ENCODE results near the gene GATAD2A. TPM values are rescaled to one million over a fixed set of nuclear protein-coding genes. Genes with fewer than 3 reads are reported as not detected.

The GATAD2A gene
- total RNA-seq (100 to 1,000 TPM; 101 to 108 TPM), polyA plus RNA-seq (10 to 100 TPM in 1 of 2 donors, 1 to 10 TPM in 1; 3.8 to 30.6 TPM)

GRCh38 chr19:19404879-19405860 is at the start of gene GATAD2A:
Gene GATAD2A, plus strand, starts transcription at chr19:19405675. Its CDS starts 59,671 bp downstream, at chr19:19465346.
- peak; percentile 86 to 94 (median 90) for DNase-seq
- Mint-ChIP-seq H3K9me3 (no peaks in the 10 kb centered on the region), H3K4me1 (peaks cover 36 to 72% (median 55%) of the 10 kb centered on the region in 4 donors), H3K27me3 (no peaks in the 10 kb centered on the region), H3K4me3 (peak within 1 kb of the TSS; percentile 86 to 97 (median 95)), H3K27ac (peak within 1 kb of the TSS; percentile 92 to 96 (median 95)), H3K36me3 (peaks cover 0 to 15% of the 10 kb centered on the region in 2 donors)
- Histone ChIP-seq H3K27me3 (ENCODE audit: insufficient read depth, low read length) (no peaks in the 10 kb centered on the region), H3K27ac (ENCODE audit: low read depth, low read length) (peak within 1 kb of the TSS; percentile 71), H3K9me3 (ENCODE audit: control insufficient read depth in 1 of 2, low read length in 2 of 2) (no peaks in the 10 kb centered on the region), H3K36me3 (ENCODE audit: insufficient read depth, low read length) (no peaks in the 10 kb centered on the region), H3K4me3 (ENCODE audit: low read length in 2 of 2) (peak within 1 kb of the TSS; percentile 21 to 78), H3K4me1 (ENCODE audit: insufficient read depth, low read length) (peaks cover 53% of the 10 kb centered on the region)
- POLR2A ChIA-PET (ENCODE audit: partially characterized antibody): interaction anchor here (0.6 to 3.6 kb wide), 34 partner anchors 9 to 848 kb away, joined by 3 to 85 read pairs (median 4); partner anchors contain the start of genes BORCS8, KXD1, NDUFA13 and NR2C2AP
- CTCF ChIA-PET (ENCODE audit: partially characterized antibody): interaction anchor here (0.6 to 6.2 kb wide), 20 partner anchors 9 to 125 kb away, joined by 3 to 73 read pairs (median 4); no protein-coding TSS in a partner anchor
- intact Hi-C loops (cut with micrococcal nuclease): loop anchor here (1.0 to 10.0 kb wide), 5 partner anchors 20 to 260 kb away; partner anchors contain the start of genes ATP13A1, BORCS8, MAU2 and RFXANK

GRCh38 chr19:19356500-19356899 is 49.0 kb upstream of the GATAD2A start:
- no peak for DNase-seq
- H3K4me1 ChIP-seq (ENCODE audit: insufficient read depth, low read length): peaks cover 22% of the 10 kb centered on the region
- peaks cover 23 to 34% of the 10 kb centered on the region in 2 donors for H3K36me3 Mint-ChIP-seq
- H3K27ac ChIP-seq (ENCODE audit: low read depth, low read length): no peak overlapping the region
- H3K4me1 Mint-ChIP-seq: peaks cover 17 to 29% (median 22%) of the 10 kb centered on the region in 4 donors
- no peak overlapping the region for H3K4me3 ChIP-seq (ENCODE audit: low read length in 2 of 2)
- H3K4me3 Mint-ChIP-seq: no peak overlapping the region
- H3K36me3 ChIP-seq (ENCODE audit: insufficient read depth, low read length): peaks cover 44% of the 10 kb centered on the region
- H3K27ac Mint-ChIP-seq: no peak overlapping the region
- no peaks in the 10 kb centered on the region for H3K9me3 Mint-ChIP-seq
- no peaks in the 10 kb centered on the region for H3K27me3 ChIP-seq (ENCODE audit: insufficient read depth, low read length)
- ChIA-PET CTCF (ENCODE audit: partially characterized antibody) (interaction anchor here (1.6 kb wide), 1 partner anchor 134 kb away, joined by 4 read pairs; no protein-coding TSS in a partner anchor), POLR2A (ENCODE audit: partially characterized antibody) (interaction anchor here (2.6 to 2.7 kb wide), 2 partner anchors 8 to 134 kb away, joined by 9 to 11 read pairs; no protein-coding TSS in a partner anchor)
- intact Hi-C loops (cut with micrococcal nuclease): no loop called here
- no peaks in the 10 kb centered on the region for H3K9me3 ChIP-seq (ENCODE audit: control insufficient read depth in 1 of 2, low read length in 2 of 2)
- no peaks in the 10 kb centered on the region for H3K27me3 Mint-ChIP-seq

GRCh38 chr19:19356901-19357566 is 48.4 kb upstream of the GATAD2A start:
- Histone ChIP-seq H3K36me3 (ENCODE audit: insufficient read depth, low read length) (peaks cover 39% of the 10 kb centered on the region), H3K4me1 (ENCODE audit: insufficient read depth, low read length) (peaks cover 22% of the 10 kb centered on the region), H3K9me3 (ENCODE audit: control insufficient read depth in 1 of 2, low read length in 2 of 2) (no peaks in the 10 kb centered on the region), H3K27me3 (ENCODE audit: insufficient read depth, low read length) (no peaks in the 10 kb centered on the region), H3K4me3 (ENCODE audit: low read length in 2 of 2) (no peak overlapping the region), H3K27ac (ENCODE audit: low read depth, low read length) (no peak overlapping the region)
- peaks cover 18 to 33% (median 26%) of the 10 kb centered on the region in 4 donors for H3K4me1 Mint-ChIP-seq
- H3K27ac Mint-ChIP-seq: peak overlapping the region in 5 of 7 donors; percentile 4 to 85 (median 63)
- ChIA-PET POLR2A (ENCODE audit: partially characterized antibody) (interaction anchor here (2.6 kb wide), 1 partner anchor 133 kb away, joined by 9 read pairs; no protein-coding TSS in a partner anchor), CTCF (ENCODE audit: partially characterized antibody) (interaction anchor here (0.9 to 1.9 kb wide), 5 partner anchors 10 to 136 kb away, joined by 3 to 11 read pairs (median 4); no protein-coding TSS in a partner anchor)
- H3K27me3 Mint-ChIP-seq: no peaks in the 10 kb centered on the region
- H3K9me3 Mint-ChIP-seq: peaks cover 0 to 1% (median 0%) of the 10 kb centered on the region in 8 donors
- intact Hi-C loops (cut with micrococcal nuclease): no loop called here
- no peak for DNase-seq
- peaks cover 21 to 32% of the 10 kb centered on the region in 2 donors for H3K36me3 Mint-ChIP-seq
- peak overlapping the region in 1 of 8 donors; percentile 44 for H3K4me3 Mint-ChIP-seq

- Mint-ChIP-seq H3K27me3 (no peaks in the 10 kb centered on the region), H3K4me3 (peak overlapping the region in 6 of 8 donors; percentile 34 to 66 (median 52)), H3K36me3 (peaks cover 3 to 6% of the 10 kb centered on the region in 2 donors), H3K9me3 (peaks cover 0 to 1% (median 0%) of the 10 kb centered on the region in 8 donors), H3K4me1 (peaks cover 24 to 47% (median 35%) of the 10 kb centered on the region in 4 donors), H3K27ac (peak overlapping the region; percentile 25 to 88 (median 82))
- no peaks in the 10 kb centered on the region for H3K9me3 ChIP-seq (ENCODE audit: control insufficient read depth in 1 of 2, low read length in 2 of 2)
- H3K4me1 ChIP-seq (ENCODE audit: insufficient read depth, low read length): peaks cover 35% of the 10 kb centered on the region
- POLR2A ChIA-PET (ENCODE audit: partially characterized antibody): interaction anchor here (0.7 to 8.4 kb wide), 3 partner anchors 24 to 128 kb away, joined by 3 to 134 read pairs (median 6); no protein-coding TSS in a partner anchor
- H3K36me3 ChIP-seq (ENCODE audit: insufficient read depth, low read length): peaks cover 1% of the 10 kb centered on the region
- H3K27ac ChIP-seq (ENCODE audit: low read depth, low read length): no peak overlapping the region
- DNase-seq: peak; percentile 57 to 77 (median 65)
- intact Hi-C loops (cut with micrococcal nuclease): loop anchor here (5.0 kb wide), 2 partner anchors 39 to 214 kb away; partner anchors contain the start of genes MAU2 and SUGP1
- peak overlapping the region in 1 of 2 donors; percentile 24 for H3K4me3 ChIP-seq (ENCODE audit: low read length in 2 of 2)
- CTCF ChIA-PET (ENCODE audit: partially characterized antibody): interaction anchor here (0.7 to 10.9 kb wide), 7 partner anchors 13 to 215 kb away, joined by 3 to 287 read pairs (median 4); no protein-coding TSS in a partner anchor
- H3K27me3 ChIP-seq (ENCODE audit: insufficient read depth, low read length): no peaks in the 10 kb centered on the region
Observed at GRCh38 chr19:19361075-19361594, 44.3 kb upstream of the GATAD2A start.

GRCh38 chr19:19362075-19362474 is 43.4 kb upstream of the GATAD2A start:
- peaks cover 28 to 54% (median 40%) of the 10 kb centered on the region in 4 donors for H3K4me1 Mint-ChIP-seq
- intact Hi-C loops (cut with micrococcal nuclease): loop anchor here (5.0 kb wide), 2 partner anchors 40 to 215 kb away; partner anchors contain the start of genes MAU2 and SUGP1
- Histone ChIP-seq H3K27me3 (ENCODE audit: insufficient read depth, low read length) (no peaks in the 10 kb centered on the region), H3K4me3 (ENCODE audit: low read length in 2 of 2) (no peak overlapping the region), H3K27ac (ENCODE audit: low read depth, low read length) (no peak overlapping the region), H3K4me1 (ENCODE audit: insufficient read depth, low read length) (peaks cover 45% of the 10 kb centered on the region), H3K36me3 (ENCODE audit: insufficient read depth, low read length) (no peaks in the 10 kb centered on the region), H3K9me3 (ENCODE audit: control insufficient read depth in 1 of 2, low read length in 2 of 2) (no peaks in the 10 kb centered on the region)
- H3K4me3 Mint-ChIP-seq: peak overlapping the region in 3 of 8 donors; percentile 40 to 60 (median 52)
- H3K27me3 Mint-ChIP-seq: no peaks in the 10 kb centered on the region
- peak overlapping the region in 1 of 7 donors; percentile 85 for H3K27ac Mint-ChIP-seq
- ChIA-PET POLR2A (ENCODE audit: partially characterized antibody) (interaction anchor here (0.5 to 8.4 kb wide), 5 partner anchors 11 to 127 kb away, joined by 3 to 134 read pairs (median 6); partner anchors contain the start of gene GATAD2A), CTCF (ENCODE audit: partially characterized antibody) (interaction anchor here (0.7 to 10.9 kb wide), 10 partner anchors 9 to 216 kb away, joined by 3 to 287 read pairs (median 4); partner anchors contain the start of gene GATAD2A)
- peaks cover 3 to 5% of the 10 kb centered on the region in 2 donors for H3K36me3 Mint-ChIP-seq
- H3K9me3 Mint-ChIP-seq: peaks cover 0 to 1% (median 0%) of the 10 kb centered on the region in 8 donors
- no peak for DNase-seq
